Measurements from ENCODE around the gene ADGRF1.

The ADGRF1 gene

GRCh38 chr6:47048638-47049037 is 6.5 kb upstream of the ADGRF1 start:
- no peaks in the 10 kb centered on the region for H3K36me3 ChIP-seq (ENCODE audit: control insufficient read depth in 4 of 4, insufficient read depth in 4 of 4, low read length in 3 of 4)
- H3K9me3 ChIP-seq (ENCODE audit: control extremely low read depth in 1 of 5, control insufficient read depth in 4 of 5, insufficient read depth in 2 of 5, low read depth in 1 of 5, low read length in 4 of 5) = no peaks in the 10 kb centered on the region
- no peaks in the 10 kb centered on the region for H3K27me3 ChIP-seq (replicated peaks in 2 of 5; ENCODE audit: control insufficient read depth in 4 of 5, insufficient read depth in 5 of 5, low read length in 4 of 5)
- peaks cover 20 to 31% (median 25%) of the 10 kb centered on the region in 4 experiments for H3K4me1 ChIP-seq (ENCODE audit: control extremely low read depth in 1 of 4, control insufficient read depth in 4 of 4, insufficient read depth in 4 of 4, low read length in 3 of 4)
- H3K27ac ChIP-seq (ENCODE audit: insufficient read depth in 1 of 2, low read depth in 1 of 2, low read length in 2 of 2, poor library complexity in 1 of 2, severe bottlenecking in 2 of 2) = no peak overlapping the region
- no peak overlapping the region for H3K4me3 ChIP-seq (ENCODE audit: control insufficient read depth in 1 of 7, extremely low read depth in 1 of 7, insufficient read depth in 4 of 7, low read depth in 2 of 7, low read length in 6 of 7)
- ChIA-PET CTCF (interaction anchor here (1.4 to 9.4 kb wide), 2 partner anchors 187 to 199 kb away, joined by 3 to 70 read pairs; no protein-coding TSS in a partner anchor), POLR2A (no interaction called here)
- DNase-seq = no peak

GRCh38 chr6:47047479-47048407 is 5.6 kb upstream of the ADGRF1 start:
- no peaks in the 10 kb centered on the region for H3K27me3 ChIP-seq (replicated peaks in 2 of 5; ENCODE audit: control insufficient read depth in 4 of 5, insufficient read depth in 5 of 5, low read length in 4 of 5)
- no peaks in the 10 kb centered on the region for H3K36me3 ChIP-seq (ENCODE audit: control insufficient read depth in 4 of 4, insufficient read depth in 4 of 4, low read length in 3 of 4)
- POLR2A ChIA-PET = no interaction called here
- CTCF ChIA-PET = interaction anchor here (0.8 to 9.4 kb wide), 15 partner anchors 9 to 826 kb away, joined by 3 to 70 read pairs (median 3); no protein-coding TSS in a partner anchor
- H3K4me1 ChIP-seq (ENCODE audit: control extremely low read depth in 1 of 4, control insufficient read depth in 4 of 4, insufficient read depth in 4 of 4, low read length in 3 of 4) = peaks cover 26 to 39% (median 31%) of the 10 kb centered on the region in 4 experiments
- no peaks in the 10 kb centered on the region for H3K9me3 ChIP-seq (ENCODE audit: control extremely low read depth in 1 of 5, control insufficient read depth in 4 of 5, insufficient read depth in 2 of 5, low read depth in 1 of 5, low read length in 4 of 5)
- no peak overlapping the region for H3K4me3 ChIP-seq (ENCODE audit: control insufficient read depth in 1 of 7, extremely low read depth in 1 of 7, insufficient read depth in 4 of 7, low read depth in 2 of 7, low read length in 6 of 7)
- 40% methylated on average over 5 of the region's 9 CpGs for WGBS (ENCODE audit: insufficient coverage)
- no peak overlapping the region for H3K27ac ChIP-seq (ENCODE audit: insufficient read depth in 1 of 2, low read depth in 1 of 2, low read length in 2 of 2, poor library complexity in 1 of 2, severe bottlenecking in 2 of 2)
- peak; percentile 92 to 98 (median 97) for DNase-seq

- no peak overlapping the region for H3K27ac ChIP-seq (ENCODE audit: insufficient read depth in 1 of 2, low read depth in 1 of 2, low read length in 2 of 2, poor library complexity in 1 of 2, severe bottlenecking in 2 of 2)
Observed at GRCh38 chr6:47047097-47047478, 5.0 kb upstream of the ADGRF1 start.

GRCh38 chr6:47044397-47044796 is 2.3 kb upstream of the ADGRF1 start:
- Histone ChIP-seq H3K4me1 (ENCODE audit: control extremely low read depth in 1 of 4, control insufficient read depth in 4 of 4, insufficient read depth in 4 of 4, low read length in 3 of 4) (peaks cover 42 to 64% (median 50%) of the 10 kb centered on the region in 4 experiments), H3K9me3 (ENCODE audit: control extremely low read depth in 1 of 5, control insufficient read depth in 4 of 5, insufficient read depth in 2 of 5, low read depth in 1 of 5, low read length in 4 of 5) (no peaks in the 10 kb centered on the region), H3K27me3 (replicated peaks in 2 of 5; ENCODE audit: control insufficient read depth in 4 of 5, insufficient read depth in 5 of 5, low read length in 4 of 5) (no peaks in the 10 kb centered on the region), H3K27ac (ENCODE audit: insufficient read depth in 1 of 2, low read depth in 1 of 2, low read length in 2 of 2, poor library complexity in 1 of 2, severe bottlenecking in 2 of 2) (peak overlapping the region; percentile 65 to 83), H3K36me3 (ENCODE audit: control insufficient read depth in 4 of 4, insufficient read depth in 4 of 4, low read length in 3 of 4) (no peaks in the 10 kb centered on the region), H3K4me3 (ENCODE audit: control insufficient read depth in 1 of 7, extremely low read depth in 1 of 7, insufficient read depth in 4 of 7, low read depth in 2 of 7, low read length in 6 of 7) (peak overlapping the region in 1 of 7 experiments; percentile 11)
- whole genome bisulfite sequencing (ENCODE audit: insufficient coverage) = 11% methylated on average over 3 of the region's 5 CpGs
- ChIA-PET POLR2A (interaction anchor here (2.2 kb wide), 1 partner anchor 10 kb away, joined by 6 read pairs; no protein-coding TSS in a partner anchor), CTCF (interaction anchor here (0.6 to 9.4 kb wide), 5 partner anchors 9 to 623 kb away, joined by 3 to 70 read pairs (median 3); no protein-coding TSS in a partner anchor)
- peak; percentile 47 to 84 (median 74) for DNase-seq

More at GRCh38 chr6:47047097-47047478, 5.0 kb upstream of the ADGRF1 start:
- no peaks in the 10 kb centered on the region for H3K36me3 ChIP-seq (ENCODE audit: control insufficient read depth in 4 of 4, insufficient read depth in 4 of 4, low read length in 3 of 4)
- DNase-seq = no peak
- POLR2A ChIA-PET = no interaction called here
- H3K27me3 ChIP-seq (replicated peaks in 2 of 5; ENCODE audit: control insufficient read depth in 4 of 5, insufficient read depth in 5 of 5, low read length in 4 of 5) = no peaks in the 10 kb centered on the region
- CTCF ChIA-PET = interaction anchor here (0.8 to 9.4 kb wide), 15 partner anchors 9 to 825 kb away, joined by 3 to 70 read pairs (median 3); no protein-coding TSS in a partner anchor
- H3K4me3 ChIP-seq (ENCODE audit: control insufficient read depth in 1 of 7, extremely low read depth in 1 of 7, insufficient read depth in 4 of 7, low read depth in 2 of 7, low read length in 6 of 7) = no peak overlapping the region
- no peaks in the 10 kb centered on the region for H3K9me3 ChIP-seq (ENCODE audit: control extremely low read depth in 1 of 5, control insufficient read depth in 4 of 5, insufficient read depth in 2 of 5, low read depth in 1 of 5, low read length in 4 of 5)
- 86% methylated on average over 1 of the region's 3 CpGs for WGBS (ENCODE audit: insufficient coverage)
- peaks cover 32 to 46% (median 37%) of the 10 kb centered on the region in 4 experiments for H3K4me1 ChIP-seq (ENCODE audit: control extremely low read depth in 1 of 4, control insufficient read depth in 4 of 4, insufficient read depth in 4 of 4, low read length in 3 of 4)

GRCh38 chr6:47043286-47043685 is 1.2 kb upstream of the ADGRF1 start:
- Histone ChIP-seq H3K9me3 (ENCODE audit: control extremely low read depth in 1 of 5, control insufficient read depth in 4 of 5, insufficient read depth in 2 of 5, low read depth in 1 of 5, low read length in 4 of 5) (no peaks in the 10 kb centered on the region), H3K4me1 (ENCODE audit: control extremely low read depth in 1 of 4, control insufficient read depth in 4 of 4, insufficient read depth in 4 of 4, low read length in 3 of 4) (peaks cover 42 to 68% (median 52%) of the 10 kb centered on the region in 4 experiments), H3K27ac (ENCODE audit: insufficient read depth in 1 of 2, low read depth in 1 of 2, low read length in 2 of 2, poor library complexity in 1 of 2, severe bottlenecking in 2 of 2) (peak overlapping the region; percentile 65 to 83), H3K4me3 (ENCODE audit: control insufficient read depth in 1 of 7, extremely low read depth in 1 of 7, insufficient read depth in 4 of 7, low read depth in 2 of 7, low read length in 6 of 7) (peak overlapping the region in 2 of 7 experiments; percentile 16 to 17), H3K36me3 (ENCODE audit: control insufficient read depth in 4 of 4, insufficient read depth in 4 of 4, low read length in 3 of 4) (no peaks in the 10 kb centered on the region), H3K27me3 (replicated peaks in 2 of 5; ENCODE audit: control insufficient read depth in 4 of 5, insufficient read depth in 5 of 5, low read length in 4 of 5) (no peaks in the 10 kb centered on the region)
- DNase-seq = peak; percentile 60 to 65 (median 60)
- POLR2A ChIA-PET = interaction anchor here (0.5 to 2.2 kb wide), 3 partner anchors 8 to 370 kb away, joined by 3 to 6 read pairs (median 3); no protein-coding TSS in a partner anchor
- 0% methylated on average over 1 of the region's 1 CpG for WGBS (ENCODE audit: insufficient coverage)
- CTCF ChIA-PET = interaction anchor here (0.9 to 9.4 kb wide), 7 partner anchors 11 to 194 kb away, joined by 3 to 70 read pairs (median 5); no protein-coding TSS in a partner anchor

GRCh38 chr6:47041741-47042140 is 391 bp downstream of the ADGRF1 start:
- ChIA-PET CTCF (interaction anchor here (1.6 to 9.4 kb wide), 2 partner anchors 177 to 193 kb away, joined by 4 to 70 read pairs; no protein-coding TSS in a partner anchor), POLR2A (no interaction called here)
- no CpG with 5 or more reads among the region's 2 CpGs for WGBS (ENCODE audit: insufficient coverage)
- peak in 1 of 3 donors; percentile 44 for DNase-seq
- H3K36me3 ChIP-seq (ENCODE audit: control insufficient read depth in 4 of 4, insufficient read depth in 4 of 4, low read length in 3 of 4) = no peaks in the 10 kb centered on the region
- H3K4me1 ChIP-seq (ENCODE audit: control extremely low read depth in 1 of 4, control insufficient read depth in 4 of 4, insufficient read depth in 4 of 4, low read length in 3 of 4) = peaks cover 35 to 61% (median 46%) of the 10 kb centered on the region in 4 experiments
- H3K27ac ChIP-seq (ENCODE audit: insufficient read depth in 1 of 2, low read depth in 1 of 2, low read length in 2 of 2, poor library complexity in 1 of 2, severe bottlenecking in 2 of 2) = no peak overlapping the region
- H3K27me3 ChIP-seq (replicated peaks in 2 of 5; ENCODE audit: control insufficient read depth in 4 of 5, insufficient read depth in 5 of 5, low read length in 4 of 5) = no peaks in the 10 kb centered on the region
- H3K4me3 ChIP-seq (ENCODE audit: control insufficient read depth in 1 of 7, extremely low read depth in 1 of 7, insufficient read depth in 4 of 7, low read depth in 2 of 7, low read length in 6 of 7) = no peak overlapping the region
- no peaks in the 10 kb centered on the region for H3K9me3 ChIP-seq (ENCODE audit: control extremely low read depth in 1 of 5, control insufficient read depth in 4 of 5, insufficient read depth in 2 of 5, low read depth in 1 of 5, low read length in 4 of 5)
